K562 (cell line): ENCODE results near the gene RAI1. TPM values are rescaled to one million over a fixed set of nuclear protein-coding genes. Genes with fewer than 3 reads are reported as not detected.
A peak's percentile ranks its signal among the peaks of the same experiment; 100 is the strongest.

Experiments used
- FIP1L1 ChIP-seq: fragments of 200-400 bp; formaldehyde crosslinking; IDR thresholded peaks from 2 replicates; pipeline ENCODE4 v1.6.1; 2018; ENCODE audit warnings: mild to moderate bottlenecking, low read depth, low read length; ENCODE audit not compliant: poor library complexity, severe bottlenecking
- MEF2D ChIP-seq: conservative IDR thresholded peaks from 2 replicates; pipeline ENCODE4 v1.6.1; 2016; ENCODE audit warnings: low read depth, missing genetic modification characterization, missing compliant biosample characterization
- MYC ChIP-seq, 2 experiments: fragments of 250-450 bp in 1 of 2; sonication (Bioruptor Pico) in 1 of 2; IDR thresholded peaks; 2 replicates each; pipeline versions ENCODE4 v1.5.1 to v1.6.1; 2012 to 2021; ENCODE audit warnings: low read depth in 2 of 2, borderline replicate concordance in 1 of 2, improper control_type of control experiment in 1 of 2, low read length in 1 of 2, mild to moderate bottlenecking in 1 of 2, moderate library complexity in 1 of 2
- NELFE ChIP-seq: IDR thresholded peaks from 2 replicates; pipeline ENCODE4 v1.6.1; 2011; ENCODE audit warnings: mild to moderate bottlenecking; ENCODE audit not compliant: insufficient read depth, insufficient read length
- NR0B1 ChIP-seq: fragments of 450-650 bp; IDR thresholded peaks from one replicate; pipeline ENCODE4 v1.6.1; 2018; ENCODE audit warnings: mild to moderate bottlenecking, moderate library complexity; ENCODE audit not compliant: partially characterized antibody
- PTTG1 ChIP-seq: fragments of 450-650 bp; IDR thresholded peaks from 2 replicates; pipeline ENCODE4 v1.6.1; 2016; ENCODE audit warnings: low read depth, mild to moderate bottlenecking, missing genetic modification characterization, missing compliant biosample characterization
- SMARCB1 ChIP-seq: IDR thresholded peaks from 2 replicates; pipeline ENCODE4 v1.6.1; 2011; ENCODE audit warnings: improper control_type of control experiment, low read depth; ENCODE audit not compliant: insufficient read length
- U2AF1 ChIP-seq: fragments of 200-400 bp; formaldehyde crosslinking; optimal IDR thresholded peaks from 2 replicates; pipeline ENCODE3; 2017; ENCODE audit warnings: mild to moderate bottlenecking, low read depth, low read length, moderate library complexity
- XRCC4 ChIP-seq: IDR thresholded peaks from one replicate; pipeline ENCODE4 v1.6.1; 2011; ENCODE audit not compliant: insufficient read depth, insufficient read length; ENCODE audit errors: extremely low read depth
- ZBTB2 ChIP-seq: fragments of 450-650 bp; IDR thresholded peaks from 2 replicates; pipeline ENCODE4 v1.6.1; 2016; ENCODE audit warnings: antibody characterized with exemption
- ZNF282 ChIP-seq: sonication (generic); formaldehyde crosslinking; IDR thresholded peaks from 2 replicates; pipeline ENCODE4 v1.8.1; 2023; ENCODE audit warnings: missing genetic modification reagents
- ZNF551 ChIP-seq: fragments of 250-450 bp; sonication (Bioruptor Pico); IDR thresholded peaks from 2 replicates; pipeline ENCODE4 v1.5.0; 2021; ENCODE audit warnings: mild to moderate bottlenecking, moderate library complexity
- polyA plus RNA-seq, 8 experiments: library from polyadenylated mRNA; depleted of rRNA in 4 of 8; stranded (reverse) in 5 of 8; unstranded in 3 of 8; fragments of >200 nt; fragmentation: Nextera tagmentation in 2 of 8; fragmentation: Illumina TruSeq in 1 of 8; extraction: Ambion mirVana in 2 of 8; extraction: Trizol in 1 of 8; gene quantifications; 2 replicates each; pipeline versions ENCODE4 v1.2.1 to v1.2.3, GENCODE V29; 2011 to 2014; ENCODE audit warnings: inconsistent platforms in 1 of 8, missing spikeins in 1 of 8
- total RNA-seq, 7 experiments: library from RNA; depleted of rRNA in 6 of 7; stranded (reverse); fragments of >200 nt in 6 of 7; fragmentation: Illumina TruSeq in 2 of 7; extraction: Trizol in 2 of 7; gene quantifications; 2 replicates each; pipeline versions ENCODE4 v1.2.1 to v1.2.3, GENCODE V29; 2011 to 2021; ENCODE audit warnings: low replicate concordance in 1 of 7
- TF ChIP-seq, protein P1 (sequence below): fragments of 450-650 bp; IDR thresholded peaks from 2 replicates; pipeline ENCODE4 v1.6.1; 2017; ENCODE audit warnings: antibody characterized with exemption, mild to moderate bottlenecking
- TF ChIP-seq, protein P2 (sequence below), 2 experiments: fragments of 450-650 bp; IDR thresholded peaks; 2 replicates each; pipeline ENCODE4 v1.6.1; 2016

The RAI1 gene
- total and polyA plus RNA-seq, 9 of the 15 experiments (the other 6 are each of a cell fraction or from before 2014, with no cell fraction given): 0.68 to 19.9 (median 5.5) TPM

- TF ChIP-seq MYC (IDR thresholded peaks at IDR 0.05; ENCODE audit: low read depth, low read length) (no peak), MYC (CRISPR knock-in tag; IDR thresholded peaks at IDR 0.05; ENCODE audit: borderline replicate concordance, low read depth) (0 out of 2 replicates have a peak, but pooled peaks have one; percentile 12), MEF2D (tag) (peak; percentile 56; the same call in 1 of the 2 replicates), FIP1L1 (no peak), PTTG1 (tag) (no peak), U2AF1 (no peak), ZNF282 (CRISPR knock-in tag) (no peak), XRCC4 (no peak), NELFE (no peak), ZBTB2 (no peak), SMARCB1 (no peak), ZNF551 (CRISPR knock-in tag) (no peak), NR0B1 (no peak)
- TF ChIP-seq, protein P1, sequence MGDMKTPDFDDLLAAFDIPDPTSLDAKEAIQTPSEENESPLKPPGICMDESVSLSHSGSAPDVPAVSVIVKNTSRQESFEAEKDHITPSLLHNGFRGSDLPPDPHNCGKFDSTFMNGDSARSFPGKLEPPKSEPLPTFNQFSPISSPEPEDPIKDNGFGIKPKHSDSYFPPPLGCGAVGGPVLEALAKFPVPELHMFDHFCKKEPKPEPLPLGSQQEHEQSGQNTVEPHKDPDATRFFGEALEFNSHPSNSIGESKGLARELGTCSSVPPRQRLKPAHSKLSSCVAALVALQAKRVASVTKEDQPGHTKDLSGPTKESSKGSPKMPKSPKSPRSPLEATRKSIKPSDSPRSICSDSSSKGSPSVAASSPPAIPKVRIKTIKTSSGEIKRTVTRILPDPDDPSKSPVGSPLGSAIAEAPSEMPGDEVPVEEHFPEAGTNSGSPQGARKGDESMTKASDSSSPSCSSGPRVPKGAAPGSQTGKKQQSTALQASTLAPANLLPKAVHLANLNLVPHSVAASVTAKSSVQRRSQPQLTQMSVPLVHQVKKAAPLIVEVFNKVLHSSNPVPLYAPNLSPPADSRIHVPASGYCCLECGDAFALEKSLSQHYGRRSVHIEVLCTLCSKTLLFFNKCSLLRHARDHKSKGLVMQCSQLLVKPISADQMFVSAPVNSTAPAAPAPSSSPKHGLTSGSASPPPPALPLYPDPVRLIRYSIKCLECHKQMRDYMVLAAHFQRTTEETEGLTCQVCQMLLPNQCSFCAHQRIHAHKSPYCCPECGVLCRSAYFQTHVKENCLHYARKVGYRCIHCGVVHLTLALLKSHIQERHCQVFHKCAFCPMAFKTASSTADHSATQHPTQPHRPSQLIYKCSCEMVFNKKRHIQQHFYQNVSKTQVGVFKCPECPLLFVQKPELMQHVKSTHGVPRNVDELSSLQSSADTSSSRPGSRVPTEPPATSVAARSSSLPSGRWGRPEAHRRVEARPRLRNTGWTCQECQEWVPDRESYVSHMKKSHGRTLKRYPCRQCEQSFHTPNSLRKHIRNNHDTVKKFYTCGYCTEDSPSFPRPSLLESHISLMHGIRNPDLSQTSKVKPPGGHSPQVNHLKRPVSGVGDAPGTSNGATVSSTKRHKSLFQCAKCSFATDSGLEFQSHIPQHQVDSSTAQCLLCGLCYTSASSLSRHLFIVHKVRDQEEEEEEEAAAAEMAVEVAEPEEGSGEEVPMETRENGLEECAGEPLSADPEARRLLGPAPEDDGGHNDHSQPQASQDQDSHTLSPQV: peak; percentile 95
- TF ChIP-seq, protein P2, sequence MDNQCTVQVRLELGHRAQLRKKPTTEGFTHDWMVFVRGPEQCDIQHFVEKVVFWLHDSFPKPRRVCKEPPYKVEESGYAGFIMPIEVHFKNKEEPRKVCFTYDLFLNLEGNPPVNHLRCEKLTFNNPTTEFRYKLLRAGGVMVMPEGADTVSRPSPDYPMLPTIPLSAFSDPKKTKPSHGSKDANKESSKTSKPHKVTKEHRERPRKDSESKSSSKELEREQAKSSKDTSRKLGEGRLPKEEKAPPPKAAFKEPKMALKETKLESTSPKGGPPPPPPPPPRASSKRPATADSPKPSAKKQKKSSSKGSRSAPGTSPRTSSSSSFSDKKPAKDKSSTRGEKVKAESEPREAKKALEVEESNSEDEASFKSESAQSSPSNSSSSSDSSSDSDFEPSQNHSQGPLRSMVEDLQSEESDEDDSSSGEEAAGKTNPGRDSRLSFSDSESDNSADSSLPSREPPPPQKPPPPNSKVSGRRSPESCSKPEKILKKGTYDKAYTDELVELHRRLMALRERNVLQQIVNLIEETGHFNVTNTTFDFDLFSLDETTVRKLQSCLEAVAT (IDR thresholded peaks at IDR 0.05): peak in 1 of 2 experiments; percentile 57; a peak in 1 of 4 replicates
Measured at GRCh38 chr17:17835415-17836249, 154.4 kb downstream of the RAI1 start (continued).
